Subcutaneous abdominal adipose tissue (tissue), 5 donors: Measurements from ENCODE around the gene GLT8D1.

Source experiments
- H3K27ac ChIP-seq: one replicate; pipeline ENCODE4 v1.7.0; 2013; ENCODE audit warnings: low read depth, mild to moderate bottlenecking, inconsistent platforms, low read length, moderate library complexity
- H3K27me3 ChIP-seq, 5 donors: one replicate each; pipeline ENCODE4 v1.7.0; 2013; ENCODE audit warnings: low read length in 5 of 5, inconsistent platforms in 1 of 5; ENCODE audit not compliant: control insufficient read depth in 5 of 5, insufficient read depth in 4 of 5
- H3K36me3 ChIP-seq, 5 donors: one replicate each; pipeline ENCODE4 v1.7.0; 2013; ENCODE audit warnings: low read length in 5 of 5; ENCODE audit not compliant: control insufficient read depth in 5 of 5, insufficient read depth in 5 of 5
- H3K4me1 ChIP-seq, 5 donors: one replicate each; pipeline ENCODE4 v1.7.0; 2013; ENCODE audit warnings: low read length in 5 of 5, mild to moderate bottlenecking in 3 of 5, moderate library complexity in 1 of 5; ENCODE audit not compliant: control insufficient read depth in 5 of 5, insufficient read depth in 5 of 5
- H3K4me3 ChIP-seq, 5 donors: one replicate each; pipeline ENCODE4 v1.7.0; 2013; ENCODE audit warnings: low read length in 5 of 5, low read depth in 1 of 5
- H3K9ac ChIP-seq, 5 donors: one replicate each; pipeline ENCODE4 v1.7.0; 2013; ENCODE audit warnings: low read length in 5 of 5, mild to moderate bottlenecking in 4 of 5, moderate library complexity in 3 of 5
- H3K9me3 ChIP-seq, 5 donors: one replicate each; pipeline ENCODE4 v1.7.0; 2013; ENCODE audit warnings: low read length in 5 of 5; ENCODE audit not compliant: control insufficient read depth in 5 of 5
- donor health status: healthy.
- donor health status: healthy.
- donor health status: healthy.
- donor health status: healthy.
- donor health status: healthy.

Gene GLT8D1

DNA sequence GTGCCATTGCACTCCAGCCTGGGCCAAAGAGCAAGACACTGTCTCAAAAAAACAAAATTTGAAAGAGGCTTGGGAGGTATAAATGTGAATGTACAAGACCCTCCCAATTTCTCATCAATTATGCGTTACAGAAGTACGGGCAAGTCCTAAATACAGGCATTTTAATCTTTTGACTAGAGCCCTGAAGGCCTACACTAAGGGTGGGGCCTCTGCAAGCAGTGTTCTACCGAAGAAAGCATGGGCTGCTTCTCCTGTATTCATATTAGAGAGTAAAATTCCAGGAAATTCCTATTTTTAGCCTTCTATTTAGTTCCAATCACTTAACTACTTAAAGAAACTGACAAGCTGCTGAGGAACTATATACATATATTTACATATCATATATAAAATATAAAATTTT, 45.5 kb downstream of the GLT8D1 start:
- Histone ChIP-seq H3K9me3 (no peaks in the 10 kb centered on the region), H3K36me3 (peaks cover 39 to 80% (median 69%) of the 10 kb centered on the region in 5 donors), H3K27me3 (no peaks in the 10 kb centered on the region), H3K27ac (no peak overlapping the region), H3K4me1 (no peaks in the 10 kb centered on the region), H3K9ac (no peak overlapping the region), H3K4me3 (no peak overlapping the region)

DNA sequence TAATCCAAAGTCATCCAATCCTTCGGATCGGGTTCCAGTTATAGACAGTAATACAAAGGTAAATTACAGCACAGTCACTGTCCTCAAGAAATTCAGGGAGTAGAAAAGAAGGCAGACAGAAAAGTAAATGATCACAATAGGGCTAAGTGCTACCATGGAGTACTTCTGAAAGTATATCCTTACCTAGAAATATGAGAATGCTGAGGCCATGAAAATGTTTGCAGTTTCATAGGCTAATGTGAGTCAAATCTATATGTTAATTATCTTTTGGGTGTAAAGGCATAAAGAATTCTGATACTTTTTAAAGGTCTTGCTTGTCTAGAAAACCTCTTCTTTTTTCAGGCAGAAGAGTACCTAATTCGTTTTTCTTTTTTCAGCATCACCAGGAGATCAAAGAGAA, 49.7 kb downstream of the GLT8D1 start:
- H3K27ac ChIP-seq = no peak overlapping the region
- no peak overlapping the region for H3K9ac ChIP-seq
- H3K9me3 ChIP-seq = no peaks in the 10 kb centered on the region
- no peaks in the 10 kb centered on the region for H3K4me1 ChIP-seq
- H3K27me3 ChIP-seq = no peaks in the 10 kb centered on the region
- no peak overlapping the region for H3K4me3 ChIP-seq
- H3K36me3 ChIP-seq = peaks cover 46 to 88% (median 80%) of the 10 kb centered on the region in 5 donors

DNA sequence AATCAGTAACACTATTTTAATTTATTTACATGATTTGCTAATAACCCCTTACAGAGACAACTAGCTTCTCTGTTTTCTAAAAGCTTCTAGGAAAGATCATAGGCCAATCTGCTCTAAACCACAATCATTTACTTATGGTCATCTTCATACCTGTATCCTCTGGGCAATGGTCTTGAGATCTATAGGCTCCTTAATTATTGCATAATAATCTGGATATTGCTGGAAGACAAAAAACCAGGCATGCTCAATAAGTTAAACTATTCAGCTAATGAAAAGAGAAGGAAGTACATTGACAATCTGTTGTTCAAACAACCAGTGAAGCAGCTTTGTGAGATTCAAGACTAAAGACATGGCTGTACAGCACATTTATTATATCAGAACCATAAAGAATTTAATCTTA, 54.0 kb downstream of the GLT8D1 start:
- Histone ChIP-seq H3K27ac (no peak overlapping the region), H3K4me3 (no peak overlapping the region), H3K4me1 (peaks cover 0 to 8% (median 0%) of the 10 kb centered on the region in 5 donors), H3K9ac (no peak overlapping the region), H3K36me3 (peaks cover 55 to 85% (median 77%) of the 10 kb centered on the region in 5 donors), H3K27me3 (no peaks in the 10 kb centered on the region), H3K9me3 (no peaks in the 10 kb centered on the region)

DNA sequence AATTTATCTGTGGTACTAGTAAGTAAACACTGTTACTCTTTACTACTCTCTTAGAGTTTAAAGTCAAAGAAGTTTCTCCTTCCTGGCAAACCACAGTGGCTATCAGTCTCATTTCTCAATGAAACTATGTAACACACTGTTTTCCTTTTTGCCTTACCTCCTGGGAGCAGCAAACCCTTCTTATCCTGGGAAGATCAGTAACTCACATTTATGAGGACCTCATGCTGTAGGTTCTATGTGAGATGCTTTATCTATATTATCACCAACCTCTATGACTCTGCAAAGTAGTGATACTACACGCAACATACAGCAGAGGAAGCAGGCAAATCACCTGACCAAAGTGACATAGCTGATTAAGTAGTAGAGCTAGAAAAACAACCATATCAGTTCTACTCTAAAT, 55.2 kb downstream of the GLT8D1 start:
- Histone ChIP-seq H3K27ac (peak overlapping the region; percentile 21), H3K9ac (peak overlapping the region in 1 of 5 donors; percentile 19), H3K9me3 (no peaks in the 10 kb centered on the region), H3K27me3 (no peaks in the 10 kb centered on the region), H3K4me1 (peaks cover 0 to 8% (median 0%) of the 10 kb centered on the region in 5 donors), H3K36me3 (peaks cover 52 to 81% (median 74%) of the 10 kb centered on the region in 5 donors), H3K4me3 (no peak overlapping the region)

DNA sequence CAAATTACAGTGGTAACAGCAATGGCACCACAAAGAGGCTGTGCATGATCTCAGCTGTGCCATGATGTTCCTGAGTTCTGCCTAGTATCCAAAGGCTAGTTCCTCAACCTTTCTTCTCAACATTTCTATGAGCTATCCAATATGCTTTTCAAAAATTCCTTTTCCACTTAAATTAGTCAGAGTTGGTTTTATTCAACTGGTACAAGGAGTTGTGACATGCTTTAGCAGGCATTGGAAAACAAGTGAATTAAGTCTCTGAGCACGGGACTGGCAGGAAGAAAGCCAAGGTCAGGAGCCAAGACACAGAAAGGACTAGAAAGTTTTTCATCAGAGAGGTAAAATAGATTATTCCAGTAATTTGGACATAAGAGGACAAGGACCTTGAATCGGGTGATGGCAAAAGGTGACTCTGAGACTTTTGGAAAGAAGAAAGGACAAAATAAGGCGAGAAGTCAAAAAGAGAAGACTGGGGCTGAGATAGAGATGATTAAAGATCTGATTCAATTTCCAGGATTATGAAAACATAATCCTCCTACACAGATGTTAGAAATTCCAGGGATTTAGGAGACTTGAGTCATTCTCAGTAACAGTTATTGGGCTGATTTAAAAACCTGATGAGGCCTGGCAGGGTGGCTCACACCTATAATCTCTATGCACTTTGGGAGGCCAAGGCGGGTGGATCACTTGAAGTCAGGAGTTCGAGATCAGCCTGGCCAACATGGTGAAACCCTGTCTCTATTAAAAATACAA, 56.0 kb downstream of the GLT8D1 start:
- Histone ChIP-seq H3K27me3 (no peaks in the 10 kb centered on the region), H3K27ac (peak overlapping the region; percentile 24), H3K9ac (peak overlapping the region in 1 of 5 donors; percentile 34), H3K36me3 (peaks cover 50 to 81% (median 73%) of the 10 kb centered on the region in 5 donors), H3K4me3 (no peak overlapping the region), H3K9me3 (no peaks in the 10 kb centered on the region), H3K4me1 (peaks cover 0 to 8% (median 0%) of the 10 kb centered on the region in 5 donors)

DNA sequence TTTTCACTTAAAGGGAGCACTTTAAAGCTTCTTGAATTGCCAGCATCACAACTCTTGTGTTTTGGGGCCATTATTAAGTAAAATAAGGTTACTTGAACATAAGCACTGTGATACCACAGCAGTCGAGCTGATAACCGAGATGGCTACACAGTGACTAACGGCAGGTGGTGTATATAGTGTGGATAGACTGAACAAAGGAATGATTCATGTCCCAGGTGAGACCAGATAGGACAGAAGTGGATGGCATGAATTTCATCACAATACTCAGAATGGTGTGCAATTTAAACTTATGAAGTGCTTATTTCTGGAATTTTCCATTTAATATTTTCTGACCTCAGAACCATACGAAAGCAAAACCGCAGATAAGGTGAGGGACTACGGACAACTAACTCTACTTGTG, 60.0 kb downstream of the GLT8D1 start:
- Histone ChIP-seq H3K27me3 (no peaks in the 10 kb centered on the region), H3K4me3 (no peak overlapping the region), H3K9me3 (no peaks in the 10 kb centered on the region), H3K4me1 (peaks cover 0 to 8% (median 0%) of the 10 kb centered on the region in 5 donors), H3K9ac (no peak overlapping the region), H3K27ac (no peak overlapping the region), H3K36me3 (peaks cover 40 to 83% (median 66%) of the 10 kb centered on the region in 5 donors)
